NCI-H2107 (cell line): ENCODE results near the gene CABP7.

Experiments used
- DNase-seq: peaks from one replicate; lab custom pipeline; 2025; lab: John Stamatoyannopoulos, UW

CABP7 gene

DNA sequence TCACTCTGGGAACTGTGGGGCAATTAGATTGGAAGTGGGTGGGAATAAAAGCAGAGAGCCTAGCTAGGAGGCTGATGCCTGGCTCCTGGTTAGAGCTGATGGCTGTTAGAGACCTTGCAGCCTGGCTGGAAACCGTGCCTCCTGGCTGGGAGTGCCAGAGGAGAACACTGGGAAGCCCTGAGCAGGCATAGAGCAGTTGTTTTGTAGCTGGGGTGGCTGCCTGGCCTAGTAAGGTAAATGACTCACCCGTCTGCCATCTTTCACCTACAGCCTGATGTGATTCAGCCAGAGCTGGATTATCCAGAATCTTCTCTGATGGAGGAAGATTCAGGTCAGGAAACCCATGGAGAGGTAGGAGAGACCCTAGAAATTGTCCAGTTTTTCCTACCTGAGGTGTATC, 53.4 kb downstream of the CABP7 start:
- no peak for DNase-seq

- DNase-seq: no peak
These were observed 60.4 kb downstream of the CABP7 start for GRCh38 chr22:29780220-29780619.

DNA sequence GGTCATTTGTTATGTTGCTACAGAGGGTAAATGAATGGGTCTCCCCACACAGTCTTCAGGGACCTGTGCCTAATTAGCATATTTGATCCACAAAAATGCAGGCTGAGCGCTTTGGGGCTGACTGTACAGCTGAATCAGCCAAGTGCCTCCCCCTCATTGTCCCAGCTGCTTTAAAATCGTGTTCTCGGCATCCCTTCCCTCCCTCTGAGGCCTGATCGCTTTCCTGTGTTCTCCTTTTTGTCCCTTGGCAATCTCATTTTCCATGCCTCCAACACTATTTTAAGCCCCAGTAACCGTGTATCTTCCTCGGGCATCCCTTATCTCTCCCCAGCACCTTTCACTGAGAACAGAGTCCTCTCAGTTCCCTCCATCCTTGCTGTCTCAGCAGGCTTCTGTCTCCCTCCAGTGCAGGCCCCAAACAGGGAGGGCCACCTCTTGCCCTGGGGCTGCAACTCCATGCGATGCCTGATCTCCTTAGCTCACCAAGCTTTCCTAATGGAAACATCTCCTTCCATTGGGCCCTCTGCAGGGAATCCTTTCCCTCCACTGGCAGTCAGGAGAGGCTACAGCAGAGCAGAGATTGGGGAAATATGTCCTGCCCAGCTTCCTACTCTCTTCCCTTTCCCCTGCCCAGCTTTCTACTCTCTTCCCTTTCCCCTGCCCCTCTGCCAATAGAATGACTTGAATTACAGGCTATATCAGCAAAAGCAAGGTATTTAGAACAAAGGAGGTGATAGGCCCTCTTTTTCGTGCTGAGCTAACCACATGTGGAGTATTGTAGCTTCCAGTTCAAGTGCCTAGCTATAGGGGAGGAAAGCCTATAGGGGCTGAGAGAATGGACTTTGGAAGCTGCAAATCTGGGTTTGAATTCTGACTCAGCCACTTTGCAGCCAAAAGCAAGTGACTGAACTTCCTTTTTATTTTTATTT, 61.2 kb downstream of the CABP7 start:
- DNase-seq: no peak
